Nephron (organoid): ENCODE measurements around the gene RAD52.

Experiments used
- H3K27ac Mint-ChIP-seq, 3 experiments: 2 replicates each; pipeline ENCODE4 v1.8.0; 2020; ENCODE audit warnings: mixed read lengths in 3 of 3, mild to moderate bottlenecking in 2 of 3, moderate library complexity in 1 of 3
- H3K27me3 Mint-ChIP-seq: 2 replicates; pipeline ENCODE4 v1.8.0; 2021; ENCODE audit warnings: low read depth, mild to moderate bottlenecking, moderate library complexity, mixed read lengths
- H3K36me3 Mint-ChIP-seq: 2 replicates; pipeline ENCODE4 v1.8.0; 2020; ENCODE audit warnings: low read depth, mixed read lengths
- H3K4me1 Mint-ChIP-seq: 2 replicates; pipeline ENCODE4 v1.8.0; 2020; ENCODE audit warnings: mixed read lengths
- H3K4me3 Mint-ChIP-seq, 3 experiments: 2 replicates each; pipeline ENCODE4 v1.8.0; 2020; ENCODE audit warnings: mild to moderate bottlenecking in 3 of 3, mixed read lengths in 3 of 3, moderate library complexity in 2 of 3
- H3K9me3 Mint-ChIP-seq: 2 replicates; pipeline ENCODE4 v1.8.0; 2020; ENCODE audit warnings: mixed read lengths
- CTCF ChIP-seq, 3 experiments: fragments of 200-600 bp; sonication (generic); IDR thresholded peaks; one replicate each; pipeline ENCODE4 v1.5.0; 2021; ENCODE audit warnings: antibody characterized with exemption in 3 of 3; ENCODE audit not compliant: unreplicated experiment in 3 of 3

Gene RAD52

GRCh38 chr12:886206-886605 is 63.3 kb downstream of the RAD52 start:
- no peaks in the 10 kb centered on the region for H3K4me1 Mint-ChIP-seq
- no peaks in the 10 kb centered on the region for H3K27me3 Mint-ChIP-seq
- H3K36me3 Mint-ChIP-seq = peaks cover 87% of the 10 kb centered on the region
- H3K9me3 Mint-ChIP-seq = no peaks in the 10 kb centered on the region
- TF ChIP-seq CTCF (IDR thresholded peaks at IDR 0.05; ENCODE audit: unreplicated experiment in 3 of 3) = no peak
- H3K4me3 Mint-ChIP-seq = no peak overlapping the region
- H3K27ac Mint-ChIP-seq = no peak overlapping the region

- no peak for TF ChIP-seq CTCF (IDR thresholded peaks at IDR 0.05; ENCODE audit: unreplicated experiment in 3 of 3)
- H3K36me3 Mint-ChIP-seq = peaks cover 88% of the 10 kb centered on the region
- H3K4me1 Mint-ChIP-seq = no peaks in the 10 kb centered on the region
- H3K9me3 Mint-ChIP-seq = no peaks in the 10 kb centered on the region
- no peak overlapping the region for H3K4me3 Mint-ChIP-seq
- no peaks in the 10 kb centered on the region for H3K27me3 Mint-ChIP-seq
- H3K27ac Mint-ChIP-seq = no peak overlapping the region
Measured at GRCh38 chr12:885701-886100, 63.8 kb downstream of the RAD52 start.

GRCh38 chr12:884746-885414 is 64.6 kb downstream of the RAD52 start:
- Mint-ChIP-seq H3K4me3 (no peak overlapping the region), H3K4me1 (no peaks in the 10 kb centered on the region), H3K27ac (no peak overlapping the region), H3K27me3 (no peaks in the 10 kb centered on the region), H3K36me3 (peaks cover 91% of the 10 kb centered on the region), H3K9me3 (no peaks in the 10 kb centered on the region)
- no peak for TF ChIP-seq CTCF (IDR thresholded peaks at IDR 0.05; ENCODE audit: unreplicated experiment in 3 of 3)

GRCh38 chr12:880656-881055 is 68.8 kb downstream of the RAD52 start:
- no peak for TF ChIP-seq CTCF (IDR thresholded peaks at IDR 0.05; ENCODE audit: unreplicated experiment in 3 of 3)
- H3K4me1 Mint-ChIP-seq = peaks cover 6% of the 10 kb centered on the region

GRCh38 chr12:879641-880040 is 69.9 kb downstream of the RAD52 start:
- Mint-ChIP-seq H3K9me3 (no peaks in the 10 kb centered on the region), H3K36me3 (peaks cover 62% of the 10 kb centered on the region), H3K27ac (peak overlapping the region in 1 of 3 experiments; percentile 9), H3K4me3 (no peak overlapping the region), H3K4me1 (peaks cover 6% of the 10 kb centered on the region), H3K27me3 (no peaks in the 10 kb centered on the region)
- no peak for TF ChIP-seq CTCF (IDR thresholded peaks at IDR 0.05; ENCODE audit: unreplicated experiment in 3 of 3)

More at GRCh38 chr12:880656-881055, 68.8 kb downstream of the RAD52 start:
- no peaks in the 10 kb centered on the region for H3K27me3 Mint-ChIP-seq
- H3K9me3 Mint-ChIP-seq = no peaks in the 10 kb centered on the region
- H3K4me3 Mint-ChIP-seq = no peak overlapping the region
- H3K36me3 Mint-ChIP-seq = peaks cover 68% of the 10 kb centered on the region
- H3K27ac Mint-ChIP-seq = no peak overlapping the region

- Mint-ChIP-seq H3K4me3 (no peak overlapping the region), H3K4me1 (no peaks in the 10 kb centered on the region), H3K9me3 (no peaks in the 10 kb centered on the region), H3K27ac (no peak overlapping the region), H3K36me3 (peaks cover 22% of the 10 kb centered on the region), H3K27me3 (no peaks in the 10 kb centered on the region)
- no peak for TF ChIP-seq CTCF (IDR thresholded peaks at IDR 0.05; ENCODE audit: unreplicated experiment in 3 of 3)
Measured at GRCh38 chr12:873954-874353, 75.5 kb downstream of the RAD52 start.
